Measurements from ENCODE around the gene MYO10.
"Not testable (repeated sequence)": the region's sequence is repeated elsewhere in the genome, so short reads cannot be mapped to it uniquely, and the experiment has no call there.

The MYO10 gene

DNA sequence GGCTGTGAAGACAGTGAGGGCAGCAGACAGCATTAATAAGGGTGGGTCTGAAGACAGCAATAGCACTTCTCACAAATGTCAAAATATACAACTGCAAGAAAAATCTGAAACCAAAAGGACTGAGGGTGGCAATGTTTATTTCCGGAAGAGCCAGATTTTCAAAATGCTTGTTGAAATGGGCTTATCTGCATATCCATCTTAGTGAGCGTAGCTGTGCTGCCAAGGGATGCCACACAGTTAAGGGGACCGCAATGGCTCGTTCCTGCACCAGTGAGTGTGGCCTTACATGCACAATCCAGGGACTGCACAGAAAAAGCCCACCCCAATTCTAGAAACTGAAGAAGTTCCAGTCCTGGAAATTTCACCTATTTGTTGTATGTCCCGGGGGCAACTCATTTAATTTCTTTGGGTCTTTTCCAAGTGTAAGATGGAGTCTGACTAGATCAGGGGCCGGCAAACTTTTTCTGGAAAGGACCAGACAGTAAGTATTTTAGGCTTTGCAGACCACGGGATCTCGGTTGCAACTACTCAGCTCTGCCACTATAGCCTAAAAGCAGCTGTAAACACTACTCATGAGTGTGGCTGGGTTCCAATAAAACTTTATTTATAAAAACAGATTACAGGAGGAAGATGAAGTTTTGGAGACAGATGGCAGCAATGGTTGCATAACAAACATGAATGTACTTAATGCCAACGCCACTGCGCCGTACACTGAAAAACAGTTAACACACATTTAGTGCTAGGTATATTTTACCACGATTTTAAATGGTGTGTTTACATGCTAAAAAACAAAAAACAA lies 154.1 kb downstream of the MYO10 start:
- no peak for DNase-seq (ENCODE audit: low spot score)

- DNase-seq (ENCODE audit: low spot score) = no peak
Measured at GRCh38 chr5:16780325-16780724, 155.8 kb downstream of the MYO10 start.

DNA sequence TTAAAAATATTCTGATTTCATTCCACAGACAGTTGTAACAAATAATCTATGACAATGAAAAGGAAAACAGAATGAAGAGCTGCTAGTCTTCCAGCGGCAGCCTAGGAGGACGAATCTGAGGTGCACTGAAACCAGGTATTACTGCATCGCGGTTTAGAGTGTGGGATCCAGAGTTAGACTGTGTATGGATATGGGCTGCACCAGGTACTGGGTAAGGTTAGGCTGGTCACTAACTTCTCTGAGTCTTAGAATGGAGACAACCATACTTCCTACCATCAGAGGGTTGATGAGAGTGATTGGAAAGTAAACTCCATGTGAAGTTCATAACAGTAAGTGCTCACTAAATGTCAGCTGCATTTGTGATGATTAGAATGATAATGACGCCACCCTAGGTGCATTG lies 158.7 kb downstream of the MYO10 start:
- no peak for DNase-seq (ENCODE audit: low spot score)

GRCh38 chr5:16776611-16777251 lies 159.4 kb downstream of the MYO10 start:
- no peak for DNase-seq (ENCODE audit: low spot score)

DNA sequence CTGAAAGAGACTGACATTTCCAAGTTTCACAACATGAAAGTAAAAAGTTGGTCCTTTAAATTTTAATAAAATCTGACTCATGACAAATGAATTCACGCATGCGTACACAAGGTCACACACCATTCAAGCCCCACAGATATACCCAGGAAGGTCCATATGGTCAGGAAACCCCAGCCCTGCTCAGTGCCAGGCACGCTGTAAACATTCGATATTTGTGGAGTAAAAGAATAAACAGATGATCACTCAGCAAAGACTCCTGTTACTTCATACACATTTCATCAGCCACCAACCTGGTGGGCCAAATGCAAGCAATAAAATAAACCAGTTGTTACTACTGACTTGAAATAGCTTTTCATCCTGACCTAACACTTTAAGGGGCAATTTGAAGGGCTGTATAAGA lies 161.3 kb downstream of the MYO10 start:
- DNase-seq (ENCODE audit: low spot score) = no peak

- DNase-seq (ENCODE audit: low spot score) = peak; percentile 74
Measured at GRCh38 chr5:16773991-16774390, 162.1 kb downstream of the MYO10 start.

GRCh38 chr5:16772556-16772955 lies 163.5 kb downstream of the MYO10 start:
- no peak for DNase-seq (ENCODE audit: low spot score)

DNA sequence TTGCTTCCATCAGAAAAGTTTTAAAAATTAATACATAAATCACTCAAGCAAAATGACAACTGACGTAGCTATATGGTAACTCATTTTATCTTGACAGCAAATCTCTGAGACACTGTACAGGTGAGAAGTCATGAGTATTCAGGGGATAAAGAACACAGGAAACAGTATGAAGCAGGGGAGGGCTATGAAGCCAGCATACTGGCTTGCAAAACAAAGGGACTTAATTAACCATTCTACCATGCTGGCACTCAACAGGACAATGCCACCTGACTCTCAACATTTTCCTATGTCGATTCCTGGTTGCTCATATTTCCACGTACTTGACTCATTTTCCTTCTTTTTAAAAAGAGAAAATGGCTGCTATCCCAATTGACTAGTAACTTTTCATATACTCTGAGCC lies 167.9 kb downstream of the MYO10 start:
- no peak for DNase-seq (ENCODE audit: low spot score)

DNA sequence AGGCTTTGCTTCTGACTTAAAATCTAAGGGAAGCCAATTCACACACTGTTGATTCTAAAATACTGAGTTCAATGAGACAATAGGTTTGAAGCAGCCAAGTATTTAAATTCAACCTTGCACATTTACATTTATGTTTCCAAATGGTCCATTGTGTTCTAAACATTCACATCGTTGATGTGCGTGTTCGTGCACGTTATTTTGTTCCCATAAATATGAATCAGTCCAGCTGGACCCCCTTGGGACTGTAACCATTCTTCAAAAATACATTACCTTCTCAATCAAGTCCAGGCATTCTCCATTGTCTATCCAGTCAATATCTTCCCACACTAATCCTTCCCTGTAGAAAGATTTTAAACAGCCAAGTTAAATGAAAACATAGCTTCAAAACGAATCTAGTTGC lies 172.9 kb downstream of the MYO10 start:
- no peak for DNase-seq (ENCODE audit: low spot score)

DNA sequence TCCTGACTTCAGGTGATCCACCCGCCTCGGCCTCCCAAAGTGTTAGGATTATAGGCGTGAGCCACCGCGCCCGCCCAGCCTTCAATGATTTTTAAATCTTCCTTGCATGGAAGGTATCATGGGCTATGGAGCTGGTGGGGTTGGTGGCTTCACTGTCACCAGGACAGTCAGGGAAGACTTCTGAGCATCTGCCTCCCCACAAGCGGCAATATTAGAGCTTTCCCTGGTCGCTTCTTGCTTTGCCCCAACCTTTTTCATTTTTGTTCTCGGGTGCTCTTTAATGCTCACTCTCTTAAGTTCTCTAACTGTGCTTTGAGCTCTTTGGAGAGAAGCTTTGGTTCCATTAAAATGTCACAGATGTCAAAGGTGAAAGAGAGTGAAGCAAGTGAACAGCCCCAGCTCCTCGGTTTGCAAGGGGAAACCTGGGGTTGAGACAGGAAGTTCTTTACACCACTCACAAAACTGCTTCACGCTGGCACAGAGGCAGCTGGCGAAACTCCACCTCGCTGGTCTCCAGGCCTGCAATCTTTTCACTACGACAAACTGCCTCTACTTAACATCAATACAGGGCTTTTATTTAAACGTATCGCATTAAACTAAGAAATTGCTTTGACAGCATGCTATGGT lies 176.8 kb downstream of the MYO10 start:
- no peak for DNase-seq (ENCODE audit: low spot score)

DNA sequence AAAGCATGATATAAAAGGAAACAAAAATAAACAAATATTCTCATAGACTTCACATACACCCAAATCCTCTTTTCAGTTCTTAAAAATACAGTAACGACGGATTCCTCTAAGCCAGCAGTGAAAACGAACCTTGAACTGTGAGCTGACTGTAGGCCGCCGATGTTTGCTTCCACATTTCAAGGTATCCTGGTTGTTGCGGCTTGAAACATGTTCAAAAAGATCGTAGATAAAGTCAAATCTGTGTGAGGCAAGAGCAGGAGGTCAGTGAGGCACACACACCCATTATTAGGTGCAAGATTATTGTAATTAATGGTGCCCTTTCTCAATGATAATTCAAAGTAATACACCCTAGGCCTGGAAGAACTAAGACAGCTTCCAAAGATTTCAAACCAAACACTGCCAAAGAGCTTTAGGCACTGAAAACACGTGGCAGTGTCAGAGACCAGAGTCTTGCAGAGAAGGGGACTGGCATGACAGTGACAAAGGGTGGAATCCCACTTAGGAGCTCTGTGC lies 178.0 kb downstream of the MYO10 start:
- DNase-seq (ENCODE audit: low spot score) = no peak

DNA sequence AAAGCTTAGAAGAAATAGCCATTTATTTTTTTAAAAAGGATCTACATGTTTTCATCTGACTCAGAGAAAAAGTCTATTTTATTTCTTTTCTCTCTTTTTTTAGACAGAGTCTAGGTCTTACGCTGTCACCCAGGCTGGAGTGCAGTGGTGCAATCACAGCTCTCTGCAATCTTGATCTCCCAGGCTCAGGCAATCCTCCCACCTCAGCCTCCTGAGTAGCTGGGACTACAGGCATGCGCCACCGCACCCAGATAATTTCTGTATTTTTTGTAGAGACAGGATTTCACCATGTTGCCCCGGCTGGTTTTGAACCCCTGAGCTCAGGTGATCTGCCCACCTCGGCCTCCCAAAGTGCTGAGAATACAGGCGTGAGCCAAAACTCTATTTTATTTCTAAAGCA lies 178.5 kb downstream of the MYO10 start:
- not testable (repeated sequence) for DNase-seq (ENCODE audit: low spot score)

- DNase-seq (ENCODE audit: low spot score) = no peak
Measured at GRCh38 chr5:16757146-16757545, 178.9 kb downstream of the MYO10 start.

- no peak for DNase-seq (ENCODE audit: low spot score)
Measured at GRCh38 chr5:16756692-16757091, 179.4 kb downstream of the MYO10 start.

DNA sequence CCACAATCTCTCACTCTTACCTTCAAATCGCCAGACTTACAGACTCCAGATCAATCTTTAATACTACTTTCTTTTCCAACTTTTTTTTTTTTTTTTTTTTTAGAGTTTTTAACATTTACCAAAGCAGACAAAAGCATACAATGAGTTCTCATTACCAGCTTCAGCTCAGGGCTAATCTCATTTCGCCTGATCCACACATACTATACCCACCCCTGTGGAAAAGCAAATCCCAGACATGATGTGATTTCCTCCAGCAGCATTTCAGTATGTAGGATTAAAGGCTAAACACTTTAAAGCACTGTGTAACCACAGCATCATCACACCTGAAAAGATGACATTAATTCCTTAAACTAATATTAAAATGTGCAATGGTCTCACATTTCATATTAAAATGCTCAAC lies 180.4 kb downstream of the MYO10 start:
- DNase-seq (ENCODE audit: low spot score) = no peak

- no peak for DNase-seq (ENCODE audit: low spot score)
Measured at GRCh38 chr5:16754601-16755000, 181.5 kb downstream of the MYO10 start.

- no peak for DNase-seq (ENCODE audit: low spot score)
Measured at GRCh38 chr5:16754086-16754485, 182.0 kb downstream of the MYO10 start.

DNA sequence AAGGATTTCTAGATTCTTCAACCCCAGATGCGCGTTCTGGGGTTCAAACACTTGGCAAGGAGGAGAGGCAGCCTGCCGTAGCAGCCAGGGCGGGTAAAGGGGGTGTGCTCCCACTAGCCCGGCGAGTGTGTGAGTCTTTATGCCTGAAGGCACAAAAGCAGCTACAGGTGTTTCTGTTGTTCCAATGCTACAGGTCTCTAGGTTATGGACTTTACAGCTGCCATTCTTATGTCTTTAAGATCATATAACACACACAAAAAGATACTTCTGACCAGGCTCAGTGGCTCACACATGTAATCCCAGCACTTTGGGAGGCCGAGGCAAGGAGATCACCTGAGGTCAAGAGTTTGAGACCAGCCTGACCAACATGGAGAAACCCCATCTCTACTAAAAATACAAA lies 185.6 kb downstream of the MYO10 start:
- DNase-seq (ENCODE audit: low spot score) = no peak

DNA sequence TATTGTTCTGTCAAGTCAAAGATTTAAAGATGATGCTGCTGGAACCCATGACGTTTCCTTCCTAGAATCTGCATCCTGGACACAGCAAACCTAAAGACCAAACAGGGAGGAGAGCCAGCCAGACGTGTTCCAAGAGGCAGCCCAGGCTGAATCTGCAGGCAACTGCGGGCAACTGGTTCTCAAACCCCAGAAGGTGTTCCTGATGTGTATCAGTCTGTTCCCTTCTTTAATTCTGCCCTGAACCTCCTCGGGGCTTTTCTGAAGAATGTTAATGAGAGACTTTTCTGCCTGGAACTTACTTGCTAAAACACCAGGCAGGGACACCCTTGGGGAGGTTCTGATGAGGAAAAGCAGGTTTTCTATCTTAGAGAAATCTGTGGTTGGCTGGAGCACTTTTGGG lies 186.5 kb downstream of the MYO10 start:
- DNase-seq (ENCODE audit: low spot score) = no peak

DNA sequence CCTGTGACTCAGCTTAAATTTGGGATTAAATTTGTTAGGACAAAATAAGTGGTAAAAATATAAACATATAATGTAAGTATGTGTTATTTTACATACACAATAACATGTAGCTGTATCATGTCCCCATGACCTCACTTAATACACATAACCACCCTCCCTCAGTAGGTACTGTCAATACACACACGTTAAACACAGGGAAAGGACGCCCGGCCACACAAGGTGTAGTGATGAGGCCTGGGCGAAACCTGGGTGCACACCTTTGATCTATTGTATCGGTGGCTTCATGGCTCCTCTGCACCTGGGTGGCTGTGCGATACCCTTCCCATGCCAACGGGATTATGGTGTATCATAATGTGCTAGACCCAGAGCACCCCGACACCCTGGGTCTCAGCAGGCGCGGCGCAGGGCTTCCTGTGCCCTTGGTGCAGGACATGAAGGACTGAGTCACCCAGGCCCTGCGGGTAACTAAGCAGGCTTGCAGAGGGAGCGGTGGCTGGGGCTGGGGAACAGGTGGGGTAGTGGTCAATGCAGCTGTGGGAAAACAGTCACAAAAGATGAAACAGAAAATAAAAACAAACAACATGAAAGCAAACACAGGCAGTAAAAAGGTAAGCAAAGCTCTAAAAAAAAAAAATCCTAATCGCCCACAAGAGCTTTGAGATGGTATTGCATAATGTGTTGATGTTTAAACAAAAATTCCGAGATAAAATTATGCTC lies 191.8 kb downstream of the MYO10 start:
- DNase-seq (ENCODE audit: low spot score) = no peak

DNA sequence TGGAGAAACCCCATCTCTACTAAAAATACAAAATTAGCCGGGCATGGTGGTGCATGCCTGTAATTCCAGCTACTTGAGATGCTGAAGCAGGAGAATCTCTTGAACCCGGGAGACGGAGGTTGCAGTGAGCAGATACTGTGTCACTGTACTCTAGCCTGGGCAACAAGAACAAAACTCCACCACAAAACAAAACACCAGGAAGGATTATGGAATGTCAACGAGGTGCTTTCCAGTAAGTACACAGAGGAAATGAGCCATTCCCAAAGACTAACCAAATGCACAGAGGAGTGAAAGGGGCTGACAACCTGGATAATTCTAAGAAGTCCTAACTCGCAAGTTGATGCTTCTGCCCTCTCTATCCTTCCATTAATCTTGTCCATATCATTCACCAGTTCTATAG lies 193.2 kb downstream of the MYO10 start:
- DNase-seq (ENCODE audit: low spot score) = no peak

- DNase-seq (ENCODE audit: low spot score) = no peak
Measured at GRCh38 chr5:16740811-16741392, 195.2 kb downstream of the MYO10 start.
